ENCODE measurements around the gene ENPP1. TPM values are rescaled to one million over a fixed set of nuclear protein-coding genes. Genes with fewer than 3 reads are reported as not detected.
A peak's percentile ranks its signal among the peaks of the same experiment; 100 is the strongest.

Gene ENPP1
- total and polyA plus RNA-seq, 8 donors: 4.8 to 46.6 (median 18.7) TPM

- Histone ChIP-seq H3K9me3 (no peaks in the 10 kb centered on the region), H3K27me3 (no peaks in the 10 kb centered on the region), H3K4me1 (peaks cover 5 to 15% (median 13%) of the 10 kb centered on the region in 3 donors), H3K36me3 (no peaks in the 10 kb centered on the region), H3K27ac (peak overlapping the region in 1 of 4 donors; percentile 57), H3K4me3 (no peak overlapping the region)
- intact Hi-C loops (cut with DNase I): no loop called here
- FAIRE-seq (no peak), ATAC-seq (peak in 1 of 4 donors; percentile 3), DNase-seq (no peak)
- WGBS, 2 donors: 93% methylated on average over 2 of the region's 2 CpGs
- no peak for TF ChIP-seq CTCF (IDR thresholded peaks at IDR 0.05)
Measured at GRCh38 chr6:131843768-131844167, 35.9 kb downstream of the ENPP1 start.

- no peaks in the 10 kb centered on the region for H3K27me3 ChIP-seq
- H3K36me3 ChIP-seq: no peaks in the 10 kb centered on the region
- H3K4me1 ChIP-seq: peaks cover 5 to 19% (median 19%) of the 10 kb centered on the region in 3 donors
- no peak for FAIRE-seq
- peak overlapping the region in 1 of 4 donors; percentile 57 for H3K27ac ChIP-seq
- no peaks in the 10 kb centered on the region for H3K9me3 ChIP-seq
- no peak for DNase-seq
- no peak for TF ChIP-seq CTCF (IDR thresholded peaks at IDR 0.05)
- no peak overlapping the region for H3K4me3 ChIP-seq
- ATAC-seq: peak; percentile 86 to 92 (median 88)
- intact Hi-C loops (cut with DNase I): no loop called here
- WGBS, 2 donors: 40 to 45% methylated on average over 3 of the region's 3 CpGs
Measured at GRCh38 chr6:131844243-131844841, 36.5 kb downstream of the ENPP1 start.

- H3K27ac ChIP-seq: no peak overlapping the region
- H3K4me3 ChIP-seq: no peak overlapping the region
- TF ChIP-seq CTCF (IDR thresholded peaks at IDR 0.05): no peak
- 84 to 90% methylated on average over 7 of the region's 7 CpGs for WGBS, 2 donors
- DNase-seq (no peak), FAIRE-seq (no peak), ATAC-seq (no peak)
- no peaks in the 10 kb centered on the region for H3K9me3 ChIP-seq
- H3K27me3 ChIP-seq: no peaks in the 10 kb centered on the region
- H3K4me1 ChIP-seq: peaks cover 5 to 19% (median 19%) of the 10 kb centered on the region in 3 donors
- intact Hi-C loops (cut with DNase I): no loop called here
- H3K36me3 ChIP-seq: no peaks in the 10 kb centered on the region
Measured at GRCh38 chr6:131846023-131846663, 38.3 kb downstream of the ENPP1 start.

- Histone ChIP-seq H3K27ac (no peak overlapping the region), H3K27me3 (no peaks in the 10 kb centered on the region), H3K9me3 (no peaks in the 10 kb centered on the region), H3K4me1 (peaks cover 5 to 19% (median 19%) of the 10 kb centered on the region in 3 donors), H3K36me3 (peaks cover 0 to 6% (median 0%) of the 10 kb centered on the region in 3 donors), H3K4me3 (no peak overlapping the region)
- intact Hi-C loops (cut with DNase I): no loop called here
- FAIRE-seq (no peak), ATAC-seq (no peak), DNase-seq (no peak)
- 94 to 95% methylated on average over 2 of the region's 2 CpGs for WGBS, 2 donors
- TF ChIP-seq CTCF (IDR thresholded peaks at IDR 0.05): no peak
Measured at GRCh38 chr6:131846905-131847304, 39.1 kb downstream of the ENPP1 start.

GRCh38 chr6:131849799-131850198 lies 42.0 kb downstream of the ENPP1 start:
- peak in 1 of 4 donors; percentile 54 for ATAC-seq
- 36 to 48% methylated on average over 6 of the region's 6 CpGs for WGBS, 2 donors

More at GRCh38 chr6:131849799-131850198, 42.0 kb downstream of the ENPP1 start:
- H3K9me3 ChIP-seq: no peaks in the 10 kb centered on the region
- peaks cover 0 to 8% (median 0%) of the 10 kb centered on the region in 3 donors for H3K36me3 ChIP-seq
- no peak overlapping the region for H3K27ac ChIP-seq
- H3K4me1 ChIP-seq: peaks cover 0 to 11% (median 11%) of the 10 kb centered on the region in 3 donors
- DNase-seq (no peak), FAIRE-seq (no peak)
- no peak for TF ChIP-seq CTCF (IDR thresholded peaks at IDR 0.05)
- intact Hi-C loops (cut with DNase I): no loop called here
- H3K4me3 ChIP-seq: no peak overlapping the region
- no peaks in the 10 kb centered on the region for H3K27me3 ChIP-seq
